ENCODE measurements around the gene BAHCC1. TPM values are rescaled to one million over a fixed set of nuclear protein-coding genes. Genes with fewer than 3 reads are reported as not detected.

The BAHCC1 gene
- total RNA-seq, 1 donor from 2014 or later: 3.4 TPM

GRCh38 chr17:81454473-81454872, 59.2 kb downstream of the BAHCC1 start:
- Histone ChIP-seq H3K4me1 (peaks cover 11% of the 10 kb centered on the region), H4K20me1 (ENCODE audit: low read depth) (no peaks in the 10 kb centered on the region), H3K4me3 (no peak overlapping the region), H3K9ac (no peak overlapping the region), H3F3A (ENCODE audit: low read depth) (no peaks in the 10 kb centered on the region), H3K27me3 (no peaks in the 10 kb centered on the region), H2AFZ (replicated peaks) (no peak overlapping the region), H3K9me3 (ENCODE audit: low read depth) (no peaks in the 10 kb centered on the region), H3K27ac (no peak overlapping the region), H3K79me2 (ENCODE audit: low read depth) (no peaks in the 10 kb centered on the region), H3K4me2 (no peak overlapping the region), H3K36me3 (no peaks in the 10 kb centered on the region)
- H3K27ac Mint-ChIP-seq: no peak overlapping the region
- TF ChIP-seq EZH2 (IDR thresholded peaks at IDR 0.05): no peak
- TF ChIP-seq, protein P1, sequence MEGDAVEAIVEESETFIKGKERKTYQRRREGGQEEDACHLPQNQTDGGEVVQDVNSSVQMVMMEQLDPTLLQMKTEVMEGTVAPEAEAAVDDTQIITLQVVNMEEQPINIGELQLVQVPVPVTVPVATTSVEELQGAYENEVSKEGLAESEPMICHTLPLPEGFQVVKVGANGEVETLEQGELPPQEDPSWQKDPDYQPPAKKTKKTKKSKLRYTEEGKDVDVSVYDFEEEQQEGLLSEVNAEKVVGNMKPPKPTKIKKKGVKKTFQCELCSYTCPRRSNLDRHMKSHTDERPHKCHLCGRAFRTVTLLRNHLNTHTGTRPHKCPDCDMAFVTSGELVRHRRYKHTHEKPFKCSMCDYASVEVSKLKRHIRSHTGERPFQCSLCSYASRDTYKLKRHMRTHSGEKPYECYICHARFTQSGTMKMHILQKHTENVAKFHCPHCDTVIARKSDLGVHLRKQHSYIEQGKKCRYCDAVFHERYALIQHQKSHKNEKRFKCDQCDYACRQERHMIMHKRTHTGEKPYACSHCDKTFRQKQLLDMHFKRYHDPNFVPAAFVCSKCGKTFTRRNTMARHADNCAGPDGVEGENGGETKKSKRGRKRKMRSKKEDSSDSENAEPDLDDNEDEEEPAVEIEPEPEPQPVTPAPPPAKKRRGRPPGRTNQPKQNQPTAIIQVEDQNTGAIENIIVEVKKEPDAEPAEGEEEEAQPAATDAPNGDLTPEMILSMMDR (IDR thresholded peaks at IDR 0.05): no peak
- TF ChIP-seq EZH2phosphoT487 (IDR thresholded peaks at IDR 0.05): no peak
- peaks cover 3% of the 10 kb centered on the region for H3K9me3 Mint-ChIP-seq
- DNase-seq (ENCODE audit: low spot score): no peak
- peaks cover 8% of the 10 kb centered on the region for H3K36me3 Mint-ChIP-seq
- H3K4me3 Mint-ChIP-seq: no peak overlapping the region
- H3K4me1 Mint-ChIP-seq: peaks cover 4% of the 10 kb centered on the region
- peaks cover 8% of the 10 kb centered on the region for H3K27me3 Mint-ChIP-seq (ENCODE audit: insufficient read depth, low read depth)

DNA sequence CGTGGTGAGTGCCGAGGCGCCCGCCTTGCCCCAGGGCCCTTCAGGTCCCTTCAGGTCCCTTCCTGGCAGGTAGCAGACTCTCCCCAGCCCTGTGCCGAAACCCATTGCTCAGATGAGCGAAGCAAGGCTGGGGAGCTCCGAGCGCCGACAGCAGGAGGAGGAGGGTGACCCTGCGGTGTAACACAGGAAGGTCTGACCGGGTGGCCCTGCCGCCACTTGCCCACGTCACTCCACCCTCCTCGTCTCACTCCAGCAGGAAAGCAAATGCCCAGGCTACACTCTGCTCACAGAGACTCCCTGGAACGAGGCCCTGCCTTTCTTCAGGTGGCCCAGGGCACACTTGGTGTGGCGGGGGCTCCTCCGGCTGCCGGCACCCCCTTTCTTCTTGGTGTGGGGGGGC, 60.1 kb downstream of the BAHCC1 start:
- Histone ChIP-seq H3K4me2 (no peak overlapping the region), H3K79me2 (ENCODE audit: low read depth) (no peaks in the 10 kb centered on the region), H3K27ac (no peak overlapping the region), H3K4me3 (no peak overlapping the region), H4K20me1 (ENCODE audit: low read depth) (no peaks in the 10 kb centered on the region), H3K9ac (no peak overlapping the region), H3F3A (ENCODE audit: low read depth) (no peaks in the 10 kb centered on the region), H2AFZ (replicated peaks) (no peak overlapping the region), H3K27me3 (no peaks in the 10 kb centered on the region), H3K4me1 (peaks cover 11% of the 10 kb centered on the region), H3K36me3 (no peaks in the 10 kb centered on the region), H3K9me3 (ENCODE audit: low read depth) (no peaks in the 10 kb centered on the region)
- TF ChIP-seq EZH2phosphoT487 (IDR thresholded peaks at IDR 0.05): no peak
- TF ChIP-seq, protein P1 (IDR thresholded peaks at IDR 0.05): no peak
- no peak for TF ChIP-seq EZH2 (IDR thresholded peaks at IDR 0.05)
- peaks cover 4% of the 10 kb centered on the region for H3K4me1 Mint-ChIP-seq
- no peak overlapping the region for H3K27ac Mint-ChIP-seq
- H3K9me3 Mint-ChIP-seq: peaks cover 3% of the 10 kb centered on the region
- H3K4me3 Mint-ChIP-seq: no peak overlapping the region
- peaks cover 8% of the 10 kb centered on the region for H3K27me3 Mint-ChIP-seq (ENCODE audit: insufficient read depth, low read depth)
- DNase-seq (ENCODE audit: low spot score): no peak
- peaks cover 8% of the 10 kb centered on the region for H3K36me3 Mint-ChIP-seq

DNA sequence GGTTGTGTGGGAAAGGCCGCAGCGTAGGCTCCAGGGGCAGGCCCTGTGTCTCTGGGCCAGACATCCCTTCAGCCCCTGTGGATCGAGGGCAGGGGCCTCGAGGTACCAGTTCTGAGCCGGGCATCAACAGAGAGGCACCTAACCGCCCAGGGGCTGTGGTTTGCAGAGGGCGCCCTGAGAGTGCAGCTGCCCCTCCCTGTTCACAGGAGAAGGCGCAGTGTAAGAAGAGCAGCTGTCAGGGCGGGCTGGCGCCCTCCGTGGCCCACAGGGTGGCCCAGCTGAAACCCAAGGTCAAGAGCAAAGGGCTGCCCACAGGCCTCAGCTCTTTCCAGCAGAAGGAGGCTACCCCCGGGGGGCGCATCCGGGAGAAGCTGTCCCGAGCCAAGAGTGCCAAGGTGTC, 60.8 kb downstream of the BAHCC1 start:
- Histone ChIP-seq H3K36me3 (no peaks in the 10 kb centered on the region), H3K79me2 (ENCODE audit: low read depth) (no peaks in the 10 kb centered on the region), H3K9ac (no peak overlapping the region), H3K4me1 (peaks cover 11% of the 10 kb centered on the region), H4K20me1 (ENCODE audit: low read depth) (no peaks in the 10 kb centered on the region), H3K27me3 (no peaks in the 10 kb centered on the region), H3K9me3 (ENCODE audit: low read depth) (no peaks in the 10 kb centered on the region), H3K4me2 (no peak overlapping the region), H3F3A (ENCODE audit: low read depth) (no peaks in the 10 kb centered on the region), H3K4me3 (no peak overlapping the region), H2AFZ (replicated peaks) (no peak overlapping the region), H3K27ac (no peak overlapping the region)
- peaks cover 8% of the 10 kb centered on the region for H3K36me3 Mint-ChIP-seq
- no peak overlapping the region for H3K4me3 Mint-ChIP-seq
- peak overlapping the region; percentile 37 for H3K27ac Mint-ChIP-seq
- H3K4me1 Mint-ChIP-seq: peaks cover 4% of the 10 kb centered on the region
- DNase-seq (ENCODE audit: low spot score): no peak
- peaks cover 8% of the 10 kb centered on the region for H3K27me3 Mint-ChIP-seq (ENCODE audit: insufficient read depth, low read depth)
- peaks cover 3% of the 10 kb centered on the region for H3K9me3 Mint-ChIP-seq
- TF ChIP-seq EZH2 (IDR thresholded peaks at IDR 0.05): no peak
- no peak for TF ChIP-seq EZH2phosphoT487 (IDR thresholded peaks at IDR 0.05)
- TF ChIP-seq, protein P1 (IDR thresholded peaks at IDR 0.05): no peak

Data from neural progenitor cell (in vitro differentiated cells).